NT2/D1 (cell line): ENCODE results near the gene NR3C2.

Source experiments
- YY1 ChIP-seq: IDR thresholded peaks from 2 replicates; pipeline ENCODE4 v1.6.1; 2011; ENCODE audit not compliant: insufficient read length, insufficient read depth
- ZNF274 ChIP-seq: IDR thresholded peaks from 2 replicates; pipeline ENCODE4 v1.6.1; 2011; ENCODE audit warnings: mild to moderate bottlenecking, low read depth, low read length

- TF ChIP-seq YY1 (no peak), ZNF274 (no peak)
These were observed 352.2 kb downstream of the NR3C2 start for GRCh38 chr4:148090029-148090428.
